Measurements from ENCODE around the gene PLCG2.

The PLCG2 gene

GRCh38 chr16:81885976-81886586 is 107.0 kb downstream of the PLCG2 start:
- TF ChIP-seq RAD21 (IDR thresholded peaks at IDR 0.05; ENCODE audit: low read depth) (peak; percentile 51), CREB1 (IDR thresholded peaks at IDR 0.05; ENCODE audit: low read depth) (no peak)

GRCh38 chr16:81888520-81889394 is 109.7 kb downstream of the PLCG2 start:
- TF ChIP-seq TAF1 (IDR thresholded peaks at IDR 0.05; ENCODE audit: low read depth): no peak
- no peak for TF ChIP-seq CEBPB (IDR thresholded peaks at IDR 0.05)

GRCh38 chr16:81891736-81892364 is 112.8 kb downstream of the PLCG2 start:
- TF ChIP-seq USF1 (IDR thresholded peaks at IDR 0.05) (no peak), TCF12 (IDR thresholded peaks at IDR 0.05; ENCODE audit: low read depth) (no peak), YY1 (IDR thresholded peaks at IDR 0.05; ENCODE audit: low read depth) (no peak), REST (IDR thresholded peaks at IDR 0.05; ENCODE audit: low read depth) (no peak), CREB1 (IDR thresholded peaks at IDR 0.05; ENCODE audit: low read depth) (no peak), MAX (IDR thresholded peaks at IDR 0.05) (no peak), FOXM1 (IDR thresholded peaks at IDR 0.05; ENCODE audit: borderline replicate concordance, low read depth) (no peak), ZBTB7A (IDR thresholded peaks at IDR 0.05; ENCODE audit: low read depth) (no peak), EGR1 (IDR thresholded peaks at IDR 0.05) (no peak), NFIC (IDR thresholded peaks at IDR 0.05) (no peak), CEBPB (IDR thresholded peaks at IDR 0.05) (no peak), TAF1 (IDR thresholded peaks at IDR 0.05; ENCODE audit: low read depth) (no peak), RAD21 (IDR thresholded peaks at IDR 0.05; ENCODE audit: low read depth) (no peak), EP300 (IDR thresholded peaks at IDR 0.05; ENCODE audit: borderline replicate concordance) (no peak), TEAD4 (IDR thresholded peaks at IDR 0.05) (no peak)

GRCh38 chr16:81894592-81894991 is 115.5 kb downstream of the PLCG2 start:
- TF ChIP-seq FOXM1 (IDR thresholded peaks at IDR 0.05; ENCODE audit: borderline replicate concordance, low read depth) (no peak), TAF1 (IDR thresholded peaks at IDR 0.05; ENCODE audit: low read depth) (no peak), NFIC (IDR thresholded peaks at IDR 0.05) (no peak), CEBPB (IDR thresholded peaks at IDR 0.05) (no peak), TCF12 (IDR thresholded peaks at IDR 0.05; ENCODE audit: low read depth) (no peak), TEAD4 (IDR thresholded peaks at IDR 0.05) (no peak), REST (IDR thresholded peaks at IDR 0.05; ENCODE audit: low read depth) (no peak), RAD21 (IDR thresholded peaks at IDR 0.05; ENCODE audit: low read depth) (no peak), USF1 (IDR thresholded peaks at IDR 0.05) (no peak), CREB1 (IDR thresholded peaks at IDR 0.05; ENCODE audit: low read depth) (no peak), EP300 (IDR thresholded peaks at IDR 0.05; ENCODE audit: borderline replicate concordance) (no peak), EGR1 (IDR thresholded peaks at IDR 0.05) (no peak), MAX (IDR thresholded peaks at IDR 0.05) (no peak)

- TF ChIP-seq RAD21 (IDR thresholded peaks at IDR 0.05; ENCODE audit: low read depth) (no peak), TEAD4 (IDR thresholded peaks at IDR 0.05) (no peak), EP300 (IDR thresholded peaks at IDR 0.05; ENCODE audit: borderline replicate concordance) (no peak), YY1 (IDR thresholded peaks at IDR 0.05; ENCODE audit: low read depth) (no peak), REST (IDR thresholded peaks at IDR 0.05; ENCODE audit: low read depth) (no peak), EGR1 (IDR thresholded peaks at IDR 0.05) (no peak), CEBPB (IDR thresholded peaks at IDR 0.05) (no peak), TCF12 (IDR thresholded peaks at IDR 0.05; ENCODE audit: low read depth) (no peak), CREB1 (IDR thresholded peaks at IDR 0.05; ENCODE audit: low read depth) (no peak), MAX (IDR thresholded peaks at IDR 0.05) (no peak), NFIC (IDR thresholded peaks at IDR 0.05) (no peak), ZBTB7A (IDR thresholded peaks at IDR 0.05; ENCODE audit: low read depth) (no peak), FOXM1 (IDR thresholded peaks at IDR 0.05; ENCODE audit: borderline replicate concordance, low read depth) (no peak), USF1 (IDR thresholded peaks at IDR 0.05) (no peak), TAF1 (IDR thresholded peaks at IDR 0.05; ENCODE audit: low read depth) (no peak)
Measured at GRCh38 chr16:81896902-81897301, 117.8 kb downstream of the PLCG2 start.
